ENCODE data around the gene TRPM5.

GRCh38 chr11:2440646-2441045 is 3.7 kb downstream of the TRPM5 start:
- no peak for TF ChIP-seq POLR2A (IDR thresholded peaks at IDR 0.05)
- TF ChIP-seq CTCF (IDR thresholded peaks at IDR 0.05) = no peak

Measured in uterus (tissue), 2 donors.